ENCODE data around the gene SLCO2A1.

The SLCO2A1 gene

GRCh38 chr3:134017490-134017889 is 12.2 kb downstream of the SLCO2A1 start:
- H3K4me3 ChIP-seq (ENCODE audit: control insufficient read depth, low read depth, low read length), result no peak overlapping the region
- TF ChIP-seq, protein P1, sequence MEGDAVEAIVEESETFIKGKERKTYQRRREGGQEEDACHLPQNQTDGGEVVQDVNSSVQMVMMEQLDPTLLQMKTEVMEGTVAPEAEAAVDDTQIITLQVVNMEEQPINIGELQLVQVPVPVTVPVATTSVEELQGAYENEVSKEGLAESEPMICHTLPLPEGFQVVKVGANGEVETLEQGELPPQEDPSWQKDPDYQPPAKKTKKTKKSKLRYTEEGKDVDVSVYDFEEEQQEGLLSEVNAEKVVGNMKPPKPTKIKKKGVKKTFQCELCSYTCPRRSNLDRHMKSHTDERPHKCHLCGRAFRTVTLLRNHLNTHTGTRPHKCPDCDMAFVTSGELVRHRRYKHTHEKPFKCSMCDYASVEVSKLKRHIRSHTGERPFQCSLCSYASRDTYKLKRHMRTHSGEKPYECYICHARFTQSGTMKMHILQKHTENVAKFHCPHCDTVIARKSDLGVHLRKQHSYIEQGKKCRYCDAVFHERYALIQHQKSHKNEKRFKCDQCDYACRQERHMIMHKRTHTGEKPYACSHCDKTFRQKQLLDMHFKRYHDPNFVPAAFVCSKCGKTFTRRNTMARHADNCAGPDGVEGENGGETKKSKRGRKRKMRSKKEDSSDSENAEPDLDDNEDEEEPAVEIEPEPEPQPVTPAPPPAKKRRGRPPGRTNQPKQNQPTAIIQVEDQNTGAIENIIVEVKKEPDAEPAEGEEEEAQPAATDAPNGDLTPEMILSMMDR (IDR thresholded peaks at IDR 0.05; ENCODE audit: control insufficient read depth, insufficient read depth, low read depth, low read length, missing control alignments), result no peak
- DNase-seq (ENCODE audit: low read depth), result no peak

DNA sequence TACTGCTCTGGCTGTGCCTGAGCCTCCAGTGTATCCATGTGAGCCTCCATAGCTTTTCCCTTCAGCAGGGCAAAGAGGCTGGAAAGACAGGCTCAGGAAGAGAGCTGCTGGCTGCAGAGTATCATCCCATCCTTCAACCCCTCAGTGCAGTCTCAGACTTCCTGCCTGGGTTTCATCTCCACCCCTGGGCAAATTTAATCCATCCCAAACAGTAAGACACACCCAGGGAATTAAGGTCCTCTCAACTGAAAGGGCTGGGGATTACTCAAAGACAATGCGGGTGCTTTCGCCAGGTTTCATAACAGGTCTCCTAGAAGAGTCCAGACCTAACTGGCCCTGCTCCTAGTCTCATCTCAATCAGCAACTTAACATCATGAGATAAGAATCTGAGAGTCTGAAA is 15.5 kb downstream of the SLCO2A1 start:
- H3K4me3 ChIP-seq (ENCODE audit: control insufficient read depth, low read depth, low read length), result no peak overlapping the region

GRCh38 chr3:134013280-134013679 is 16.4 kb downstream of the SLCO2A1 start:
- TF ChIP-seq, protein P1 (IDR thresholded peaks at IDR 0.05; ENCODE audit: control insufficient read depth, insufficient read depth, low read depth, low read length, missing control alignments), result no peak
- no peak for DNase-seq (ENCODE audit: low read depth)
- no peak overlapping the region for H3K4me3 ChIP-seq (ENCODE audit: control insufficient read depth, low read depth, low read length)

More for the DNA sequence above, 15.5 kb downstream of the SLCO2A1 start:
- no peak for DNase-seq (ENCODE audit: low read depth)
- TF ChIP-seq, protein P1 (IDR thresholded peaks at IDR 0.05; ENCODE audit: control insufficient read depth, insufficient read depth, low read depth, low read length, missing control alignments), result no peak

- peak; percentile 14 for DNase-seq (ENCODE audit: low read depth)
- H3K4me3 ChIP-seq (ENCODE audit: control insufficient read depth, low read depth, low read length), result no peak overlapping the region
- TF ChIP-seq, protein P1 (IDR thresholded peaks at IDR 0.05; ENCODE audit: control insufficient read depth, insufficient read depth, low read depth, low read length, missing control alignments), result no peak
Measured at GRCh38 chr3:134009345-134010000, 20.3 kb downstream of the SLCO2A1 start.

GRCh38 chr3:134008630-134009156 is 21.0 kb downstream of the SLCO2A1 start:
- peak; percentile 67 for DNase-seq (ENCODE audit: low read depth)
- TF ChIP-seq, protein P1 (IDR thresholded peaks at IDR 0.05; ENCODE audit: control insufficient read depth, insufficient read depth, low read depth, low read length, missing control alignments), result no peak

GRCh38 chr3:134007819-134008218 is 21.9 kb downstream of the SLCO2A1 start:
- no peak overlapping the region for H3K4me3 ChIP-seq (ENCODE audit: control insufficient read depth, low read depth, low read length)
- no peak for DNase-seq (ENCODE audit: low read depth)
- TF ChIP-seq, protein P1 (IDR thresholded peaks at IDR 0.05; ENCODE audit: control insufficient read depth, insufficient read depth, low read depth, low read length, missing control alignments), result no peak

More at GRCh38 chr3:134008630-134009156, 21.0 kb downstream of the SLCO2A1 start:
- H3K4me3 ChIP-seq (ENCODE audit: control insufficient read depth, low read depth, low read length), result no peak overlapping the region

Data from AG09309 (cell line).